Panc1 (cell line): ENCODE measurements around the gene ARHGAP18. TPM values are rescaled to one million over a fixed set of nuclear protein-coding genes. Genes with fewer than 3 reads are reported as not detected.

ENCODE experiments used
- ATAC-seq: fragments of 200-7000 bp; cut with Tn5 transposase; 2 replicates; pipeline ENCODE4 v1.9.1; 2020; ENCODE audit warnings: mild to moderate bottlenecking, moderate library complexity
- BruUV-seq: library from RNA; stranded (reverse); fragments of 400-500 nt; replicated peaks from 2 replicates; lab custom pipeline; 2021; lab: Mats Ljungman, UMichigan
- CTCF ChIA-PET: fragments of 300-600 bp; sonication (Branson Sonifier 250); formaldehyde crosslinking; loops from one replicate; lab custom pipeline; 2022; ENCODE audit warnings: antibody characterized with exemption; lab: Charles Lee
- POLR2A ChIA-PET: fragments of 300-600 bp; sonication (Branson Sonifier 250); formaldehyde crosslinking; loops from one replicate; lab custom pipeline; 2022; ENCODE audit warnings: antibody characterized with exemption; lab: Charles Lee
- DNase-seq: peaks from one replicate; pipeline ENCODE4 v3.0.0-alpha.2; 2010; ENCODE audit warnings: low read depth, low spot score
- H3K27ac ChIP-seq: 2 replicates; pipeline ENCODE4 v1.5.1; 2011; ENCODE audit warnings: mild to moderate bottlenecking, low read length, inconsistent platforms
- H3K27me3 ChIP-seq: fragments of 200-500 bp; sonication (Bioruptor generic); 2 replicates; pipeline ENCODE4 v1.6.0; 2014; ENCODE audit warnings: low read length, inconsistent platforms; ENCODE audit not compliant: control insufficient read depth, insufficient read depth
- H3K36me3 ChIP-seq: fragments of 200-500 bp; sonication (Bioruptor generic); 2 replicates; pipeline ENCODE4 v1.5.1; 2014; ENCODE audit warnings: inconsistent platforms, mild to moderate bottlenecking, low read length, moderate library complexity; ENCODE audit not compliant: control insufficient read depth, insufficient read depth
- H3K4me1 ChIP-seq: 2 replicates; pipeline ENCODE4 v1.5.1; 2011; ENCODE audit warnings: inconsistent platforms, mild to moderate bottlenecking, low read length, moderate library complexity; ENCODE audit not compliant: control insufficient read depth, insufficient read depth
- H3K4me3 ChIP-seq, 2 experiments: 2 replicates each; pipeline ENCODE4 v1.5.1; 2011 to 2012; ENCODE audit warnings: low read depth in 2 of 2, low read length in 2 of 2, mild to moderate bottlenecking in 2 of 2, inconsistent platforms in 1 of 2, moderate library complexity in 1 of 2
- H3K9me3 ChIP-seq: fragments of 200-500 bp; sonication (Bioruptor generic); 2 replicates; pipeline ENCODE4 v1.5.1; 2014; ENCODE audit warnings: low read depth, mild to moderate bottlenecking, inconsistent platforms, low read length, moderate library complexity; ENCODE audit not compliant: control insufficient read depth, insufficient read depth
- POLR2AphosphoS5 ChIP-seq: IDR thresholded peaks from 2 replicates; pipeline ENCODE4 v1.6.1; 2012; ENCODE audit warnings: mild to moderate bottlenecking, low read depth, low read length, moderate library complexity
- SIN3A ChIP-seq: IDR thresholded peaks from 2 replicates; pipeline ENCODE4 v1.6.1; 2012; ENCODE audit warnings: low read depth, mild to moderate bottlenecking, low read length, moderate library complexity, borderline replicate concordance; ENCODE audit not compliant: insufficient read depth
- TCF7L2 ChIP-seq: IDR thresholded peaks from 2 replicates; pipeline ENCODE4 v1.6.1; 2011; ENCODE audit warnings: mild to moderate bottlenecking, low read depth, low read length, inconsistent platforms
- in situ Hi-C: cut with HindIII; loops from 2 replicates; pipeline ENCODE4 v1.10.0; 2016; ENCODE audit warnings: low sequenced_read_pairs, low pct_unique_long_range_greater_than_20kb
- intact Hi-C: fragments of 100-400 bp; cut with micrococcal nuclease; formaldehyde crosslinking; loops from one replicate; pipeline ENCODE4 v1.10.0; 2022; ENCODE audit not compliant: unreplicated experiment
- total RNA-seq: library from RNA; stranded (reverse); gene quantifications from one replicate; pipeline ENCODE4 v1.2.1, GENCODE V29; 2021; ENCODE audit not compliant: unreplicated experiment
- TF ChIP-seq, protein P1 (sequence below), 2 experiments: IDR thresholded peaks; 2 replicates each; pipeline ENCODE4 v1.6.1; 2011 to 2012; ENCODE audit warnings: low read depth in 2 of 2, control low read depth in 1 of 2, low read length in 1 of 2, mild to moderate bottlenecking in 1 of 2, moderate library complexity in 1 of 2; ENCODE audit not compliant: insufficient read depth in 1 of 2
- TF ChIP-seq, protein P2 (sequence below): fragments of 450-650 bp; IDR thresholded peaks from 2 replicates; pipeline ENCODE4 v1.5.1; 2017; ENCODE audit warnings: mild to moderate bottlenecking

Gene ARHGAP18
- total RNA-seq, 1 experiment from 2014 or later, result 11.6 TPM

DNA sequence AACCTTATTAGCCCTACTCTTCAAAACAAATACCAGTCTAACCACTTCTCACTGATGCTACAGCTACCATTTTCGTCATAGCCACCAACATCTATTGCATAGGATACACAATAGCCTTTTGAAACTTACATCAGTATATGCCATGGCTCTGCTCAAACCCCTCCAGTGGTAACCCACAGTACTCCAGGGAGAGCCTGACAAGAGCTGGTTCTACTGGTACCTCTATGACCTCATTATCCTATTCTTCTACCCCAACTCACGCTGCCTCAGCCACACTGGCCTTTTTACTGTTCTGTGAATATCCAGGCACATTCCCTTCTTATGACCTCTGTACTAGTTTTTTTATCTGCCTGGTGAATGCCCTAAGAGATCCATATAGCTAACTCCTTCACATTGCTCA, 157.6 kb downstream of the ARHGAP18 start:
- no peak for ATAC-seq
- H3K27me3 ChIP-seq, result no peaks in the 10 kb centered on the region
- no peak overlapping the region for H3K27ac ChIP-seq
- ChIA-PET POLR2A (no interaction called here), CTCF (no interaction called here)
- TF ChIP-seq TCF7L2, result no peak
- TF ChIP-seq POLR2AphosphoS5, result no peak
- TF ChIP-seq, protein P1, sequence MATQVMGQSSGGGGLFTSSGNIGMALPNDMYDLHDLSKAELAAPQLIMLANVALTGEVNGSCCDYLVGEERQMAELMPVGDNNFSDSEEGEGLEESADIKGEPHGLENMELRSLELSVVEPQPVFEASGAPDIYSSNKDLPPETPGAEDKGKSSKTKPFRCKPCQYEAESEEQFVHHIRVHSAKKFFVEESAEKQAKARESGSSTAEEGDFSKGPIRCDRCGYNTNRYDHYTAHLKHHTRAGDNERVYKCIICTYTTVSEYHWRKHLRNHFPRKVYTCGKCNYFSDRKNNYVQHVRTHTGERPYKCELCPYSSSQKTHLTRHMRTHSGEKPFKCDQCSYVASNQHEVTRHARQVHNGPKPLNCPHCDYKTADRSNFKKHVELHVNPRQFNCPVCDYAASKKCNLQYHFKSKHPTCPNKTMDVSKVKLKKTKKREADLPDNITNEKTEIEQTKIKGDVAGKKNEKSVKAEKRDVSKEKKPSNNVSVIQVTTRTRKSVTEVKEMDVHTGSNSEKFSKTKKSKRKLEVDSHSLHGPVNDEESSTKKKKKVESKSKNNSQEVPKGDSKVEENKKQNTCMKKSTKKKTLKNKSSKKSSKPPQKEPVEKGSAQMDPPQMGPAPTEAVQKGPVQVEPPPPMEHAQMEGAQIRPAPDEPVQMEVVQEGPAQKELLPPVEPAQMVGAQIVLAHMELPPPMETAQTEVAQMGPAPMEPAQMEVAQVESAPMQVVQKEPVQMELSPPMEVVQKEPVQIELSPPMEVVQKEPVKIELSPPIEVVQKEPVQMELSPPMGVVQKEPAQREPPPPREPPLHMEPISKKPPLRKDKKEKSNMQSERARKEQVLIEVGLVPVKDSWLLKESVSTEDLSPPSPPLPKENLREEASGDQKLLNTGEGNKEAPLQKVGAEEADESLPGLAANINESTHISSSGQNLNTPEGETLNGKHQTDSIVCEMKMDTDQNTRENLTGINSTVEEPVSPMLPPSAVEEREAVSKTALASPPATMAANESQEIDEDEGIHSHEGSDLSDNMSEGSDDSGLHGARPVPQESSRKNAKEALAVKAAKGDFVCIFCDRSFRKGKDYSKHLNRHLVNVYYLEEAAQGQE (IDR thresholded peaks at IDR 0.05; ENCODE audit: insufficient read depth in 1 of 2, low read depth in 2 of 2, low read length in 1 of 2), result no peak
- TF ChIP-seq SIN3A, result no peak
- TF ChIP-seq, protein P2, sequence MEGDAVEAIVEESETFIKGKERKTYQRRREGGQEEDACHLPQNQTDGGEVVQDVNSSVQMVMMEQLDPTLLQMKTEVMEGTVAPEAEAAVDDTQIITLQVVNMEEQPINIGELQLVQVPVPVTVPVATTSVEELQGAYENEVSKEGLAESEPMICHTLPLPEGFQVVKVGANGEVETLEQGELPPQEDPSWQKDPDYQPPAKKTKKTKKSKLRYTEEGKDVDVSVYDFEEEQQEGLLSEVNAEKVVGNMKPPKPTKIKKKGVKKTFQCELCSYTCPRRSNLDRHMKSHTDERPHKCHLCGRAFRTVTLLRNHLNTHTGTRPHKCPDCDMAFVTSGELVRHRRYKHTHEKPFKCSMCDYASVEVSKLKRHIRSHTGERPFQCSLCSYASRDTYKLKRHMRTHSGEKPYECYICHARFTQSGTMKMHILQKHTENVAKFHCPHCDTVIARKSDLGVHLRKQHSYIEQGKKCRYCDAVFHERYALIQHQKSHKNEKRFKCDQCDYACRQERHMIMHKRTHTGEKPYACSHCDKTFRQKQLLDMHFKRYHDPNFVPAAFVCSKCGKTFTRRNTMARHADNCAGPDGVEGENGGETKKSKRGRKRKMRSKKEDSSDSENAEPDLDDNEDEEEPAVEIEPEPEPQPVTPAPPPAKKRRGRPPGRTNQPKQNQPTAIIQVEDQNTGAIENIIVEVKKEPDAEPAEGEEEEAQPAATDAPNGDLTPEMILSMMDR, result no peak
- H3K4me1 ChIP-seq, result no peaks in the 10 kb centered on the region
- H3K4me3 ChIP-seq, result no peak overlapping the region
- H3K36me3 ChIP-seq, result no peaks in the 10 kb centered on the region
- BruUV-seq, result no TSS peak
- no peak for DNase-seq
- in situ Hi-C loops (no loop called here), intact Hi-C loops (no loop called here)
- no peaks in the 10 kb centered on the region for H3K9me3 ChIP-seq

DNA sequence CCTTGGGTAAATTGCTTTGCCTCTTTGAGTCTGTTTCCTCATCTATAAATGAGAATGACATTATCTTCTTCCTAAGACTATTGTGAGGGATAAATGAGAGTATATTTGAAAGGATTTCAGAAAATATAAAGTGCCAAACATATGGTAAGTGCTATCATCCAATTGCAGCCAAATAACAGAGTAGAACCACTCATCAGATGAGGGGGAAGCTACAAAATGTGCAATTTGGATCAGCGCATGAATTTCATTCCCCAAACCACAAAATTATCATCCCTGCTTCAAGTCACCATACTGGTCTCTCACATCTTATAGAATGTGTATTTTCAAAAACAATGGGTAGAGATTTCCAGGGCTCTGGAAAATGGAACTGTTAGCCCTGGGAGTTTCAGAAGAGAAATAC, 158.5 kb downstream of the ARHGAP18 start:
- H3K4me1 ChIP-seq, result no peaks in the 10 kb centered on the region
- BruUV-seq, result no TSS peak
- DNase-seq (no peak), ATAC-seq (no peak)
- no peak overlapping the region for H3K27ac ChIP-seq
- no peaks in the 10 kb centered on the region for H3K27me3 ChIP-seq
- H3K9me3 ChIP-seq, result no peaks in the 10 kb centered on the region
- ChIA-PET POLR2A (no interaction called here), CTCF (no interaction called here)
- TF ChIP-seq POLR2AphosphoS5 (no peak), SIN3A (no peak), TCF7L2 (no peak)
- TF ChIP-seq, protein P2, result no peak
- TF ChIP-seq, protein P1 (IDR thresholded peaks at IDR 0.05; ENCODE audit: insufficient read depth in 1 of 2, low read depth in 2 of 2, low read length in 1 of 2), result no peak
- no peaks in the 10 kb centered on the region for H3K36me3 ChIP-seq
- intact Hi-C loops (no loop called here), in situ Hi-C loops (no loop called here)
- H3K4me3 ChIP-seq, result no peak overlapping the region
